Measurements from ENCODE around the gene PCDHAC1. TPM values are rescaled to one million over a fixed set of nuclear protein-coding genes. Genes with fewer than 3 reads are reported as not detected.
A peak's percentile ranks its signal among the peaks of the same experiment; 100 is the strongest.
"Not testable (repeated sequence)": the region's sequence is repeated elsewhere in the genome, so short reads cannot be mapped to it uniquely, and the experiment has no call there.

Gene PCDHAC1, protein sequence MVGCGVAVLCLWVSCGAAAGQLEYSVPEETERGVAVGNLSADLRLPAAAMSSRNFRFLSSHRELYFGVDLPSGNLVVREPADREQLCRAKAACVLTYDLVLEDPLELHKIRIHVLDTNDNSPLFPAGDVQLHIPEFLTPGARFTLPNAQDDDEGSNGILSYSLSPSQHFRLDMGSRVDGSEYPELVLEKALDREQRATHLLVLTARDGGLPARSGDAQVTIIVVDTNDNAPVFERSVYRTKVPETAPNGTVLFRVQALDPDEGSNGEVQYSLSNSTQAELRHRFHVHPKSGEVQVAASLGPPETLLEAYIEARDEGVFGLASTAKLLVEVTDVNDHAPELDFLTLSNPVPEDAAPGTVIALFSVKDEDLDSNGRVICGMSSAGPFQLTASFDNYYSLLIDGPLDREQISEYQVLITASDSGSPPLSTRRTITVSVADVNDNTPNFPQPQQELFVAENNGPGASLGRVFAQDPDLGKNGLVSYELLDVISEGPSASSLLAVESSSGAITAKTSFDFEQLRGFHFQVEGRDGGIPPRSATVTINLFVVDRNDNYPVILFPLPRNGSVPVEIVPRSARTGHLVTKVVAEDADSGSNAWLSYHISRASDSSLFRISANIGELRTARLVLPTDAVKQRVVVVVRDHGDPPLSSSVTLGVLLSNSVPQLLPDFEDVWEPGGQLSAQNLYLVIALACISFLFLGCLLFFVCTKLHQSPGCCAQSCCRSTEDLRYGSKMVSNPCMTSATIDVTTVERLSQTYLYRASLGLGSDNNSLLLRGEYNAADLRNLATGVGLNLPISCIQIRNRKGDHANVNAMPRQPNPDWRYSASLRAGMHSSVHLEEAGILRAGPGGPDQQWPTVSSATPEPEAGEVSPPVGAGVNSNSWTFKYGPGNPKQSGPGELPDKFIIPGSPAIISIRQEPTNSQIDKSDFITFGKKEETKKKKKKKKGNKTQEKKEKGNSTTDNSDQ
- polyA plus RNA-seq (2013) = 1.5 and 1.6 TPM in 2 replicates

DNA sequence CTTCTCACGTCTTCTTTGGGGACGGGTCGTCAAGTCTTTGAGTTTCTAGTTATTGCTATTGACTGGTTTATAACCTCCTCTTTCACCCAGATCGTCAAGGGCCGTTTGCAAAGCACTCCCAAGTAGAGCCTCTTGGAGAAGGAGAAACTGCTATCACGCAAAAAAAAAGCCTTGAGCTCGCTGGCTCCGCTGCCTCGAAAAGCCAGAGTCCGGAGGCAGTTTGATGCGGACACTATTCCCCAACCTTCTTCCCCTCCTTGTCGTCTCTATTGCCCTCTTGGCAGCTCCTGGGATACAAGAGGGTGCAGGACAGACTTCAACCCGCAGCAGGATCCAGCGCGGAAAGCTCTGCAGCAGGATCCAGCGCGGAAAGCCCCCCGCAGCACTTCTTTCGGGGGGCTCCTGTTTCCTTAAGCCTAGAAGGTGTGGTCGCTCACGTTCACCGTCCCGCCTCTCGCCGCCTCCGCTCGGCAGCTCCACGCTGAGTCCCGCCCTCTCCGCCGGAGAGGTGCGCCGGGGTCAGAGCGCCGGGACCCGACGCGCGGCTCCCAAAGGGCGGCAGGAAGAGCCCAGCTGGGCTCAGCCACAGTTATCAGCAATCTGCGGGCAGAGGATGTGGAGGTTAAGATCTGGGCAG is at the start of gene PCDHAC1:
Gene PCDHAC1, plus strand, starts transcription at position 494 of the 637 bp plus-strand sequence. CDS start 594 bp downstream, outside the sequence.
- Histone ChIP-seq H2BK12ac (ENCODE audit: low read length) (no peak within 1 kb of the TSS), H2BK5ac (ENCODE audit: low read depth, low read length, poor library complexity) (no peak within 1 kb of the TSS), H3K27me3 (ENCODE audit: insufficient read depth, low read length) (no peaks in the 10 kb centered on the region), H2AFZ (ENCODE audit: insufficient read depth, low read length, poor library complexity) (peak within 1 kb of the TSS; percentile 56), H2AK5ac (ENCODE audit: low read length) (no peak within 1 kb of the TSS), H4K91ac (ENCODE audit: low read depth, low read length) (no peak within 1 kb of the TSS), H4K12ac (ENCODE audit: low read depth, low read length) (no peak within 1 kb of the TSS), H3K18ac (ENCODE audit: low read length) (peak within 1 kb of the TSS; percentile 27), H3K4me1 (ENCODE audit: control insufficient read depth in 1 of 2, insufficient read depth in 2 of 2, low read length in 2 of 2) (peaks cover 9 to 13% of the 10 kb centered on the region in 2 experiments), H2BK120ac (ENCODE audit: insufficient read depth, low read length, poor library complexity) (peak within 1 kb of the TSS; percentile 16), H3K4me2 (ENCODE audit: low read length) (peak within 1 kb of the TSS; percentile 89), H3K14ac (ENCODE audit: low read length) (no peak within 1 kb of the TSS), H3K23ac (ENCODE audit: low read length) (no peak within 1 kb of the TSS), H3K79me1 (ENCODE audit: low read length) (peaks cover 2% of the 10 kb centered on the region), H3K36me3 (ENCODE audit: control insufficient read depth in 1 of 2, insufficient read depth in 2 of 2, low read length in 2 of 2) (no peaks in the 10 kb centered on the region), H3K79me2 (ENCODE audit: control insufficient read depth, insufficient read depth, low read length, poor library complexity) (no peaks in the 10 kb centered on the region), H3K9ac (ENCODE audit: low read length) (peak within 1 kb of the TSS; percentile 71), H3K9me3 (ENCODE audit: insufficient read depth, low read depth, low read length) (peaks cover 3% of the 10 kb centered on the region), H4K8ac (ENCODE audit: low read depth, low read length) (no peak within 1 kb of the TSS), H3K4me3 (ENCODE audit: low read depth, low read length) (peak within 1 kb of the TSS; percentile 76), H3K27ac (ENCODE audit: low read depth, low read length) (no peak within 1 kb of the TSS), H3K4ac (ENCODE audit: low read depth, low read length) (no peak within 1 kb of the TSS)
- no peak for DNase-seq
- WGBS (ENCODE audit: extremely low coverage, insufficient coverage, insufficient read length) = no CpG with 5 or more reads among the region's 41 CpGs

DNA sequence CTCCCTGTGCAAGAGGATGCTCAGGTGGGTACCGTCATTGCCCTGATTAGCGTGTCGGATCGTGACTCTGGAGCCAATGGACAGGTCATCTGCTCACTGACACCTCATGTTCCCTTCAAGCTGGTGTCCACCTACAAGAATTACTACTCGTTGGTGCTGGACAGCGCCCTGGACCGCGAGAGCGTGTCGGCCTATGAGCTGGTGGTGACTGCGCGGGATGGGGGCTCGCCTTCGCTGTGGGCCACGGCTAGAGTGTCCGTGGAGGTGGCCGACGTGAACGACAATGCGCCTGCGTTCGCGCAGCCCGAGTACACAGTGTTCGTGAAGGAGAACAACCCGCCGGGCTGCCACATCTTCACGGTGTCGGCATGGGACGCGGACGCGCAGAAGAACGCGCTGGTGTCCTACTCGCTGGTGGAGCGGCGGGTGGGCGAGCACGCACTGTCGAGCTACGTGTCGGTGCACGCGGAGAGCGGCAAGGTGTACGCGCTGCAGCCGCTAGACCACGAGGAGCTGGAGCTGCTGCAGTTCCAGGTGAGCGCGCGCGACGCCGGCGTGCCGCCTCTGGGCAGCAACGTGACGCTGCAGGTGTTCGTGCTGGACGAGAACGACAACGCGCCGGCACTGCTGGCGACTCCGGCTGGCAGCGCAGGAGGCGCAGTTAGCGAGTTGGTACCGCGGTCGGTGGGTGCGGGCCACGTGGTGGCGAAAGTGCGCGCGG is 49.4 kb upstream of the PCDHAC1 start:
- not testable (repeated sequence) for H3K18ac ChIP-seq (ENCODE audit: low read length); H3K27ac ChIP-seq (ENCODE audit: low read depth, low read length); H2AK5ac ChIP-seq (ENCODE audit: low read length); H2BK5ac ChIP-seq (ENCODE audit: low read depth, low read length, poor library complexity); H3K79me2 ChIP-seq (ENCODE audit: control insufficient read depth, insufficient read depth, low read length, poor library complexity); H3K9me3 ChIP-seq (ENCODE audit: insufficient read depth, low read depth, low read length); H2BK120ac ChIP-seq (ENCODE audit: insufficient read depth, low read length, poor library complexity); H2AFZ ChIP-seq (ENCODE audit: insufficient read depth, low read length, poor library complexity); H2BK12ac ChIP-seq (ENCODE audit: low read length); H3K9ac ChIP-seq (ENCODE audit: low read length); H3K36me3 ChIP-seq (ENCODE audit: control insufficient read depth in 1 of 2, insufficient read depth in 2 of 2, low read length in 2 of 2); H3K4me3 ChIP-seq (ENCODE audit: low read depth, low read length); H4K12ac ChIP-seq (ENCODE audit: low read depth, low read length); H4K91ac ChIP-seq (ENCODE audit: low read depth, low read length); H3K4me1 ChIP-seq (ENCODE audit: control insufficient read depth in 1 of 2, insufficient read depth in 2 of 2, low read length in 2 of 2); H3K4ac ChIP-seq (ENCODE audit: low read depth, low read length); H3K79me1 ChIP-seq (ENCODE audit: low read length); H3K14ac ChIP-seq (ENCODE audit: low read length); H3K27me3 ChIP-seq (ENCODE audit: insufficient read depth, low read length); H4K8ac ChIP-seq (ENCODE audit: low read depth, low read length); DNase-seq
- peak overlapping the region; percentile 11 for H3K4me2 ChIP-seq (ENCODE audit: low read length)
- H3K23ac ChIP-seq (ENCODE audit: low read length) = peak overlapping the region; percentile 18
- no CpG with 5 or more reads among the region's 80 CpGs for WGBS (ENCODE audit: extremely low coverage, insufficient coverage, insufficient read length)

DNA sequence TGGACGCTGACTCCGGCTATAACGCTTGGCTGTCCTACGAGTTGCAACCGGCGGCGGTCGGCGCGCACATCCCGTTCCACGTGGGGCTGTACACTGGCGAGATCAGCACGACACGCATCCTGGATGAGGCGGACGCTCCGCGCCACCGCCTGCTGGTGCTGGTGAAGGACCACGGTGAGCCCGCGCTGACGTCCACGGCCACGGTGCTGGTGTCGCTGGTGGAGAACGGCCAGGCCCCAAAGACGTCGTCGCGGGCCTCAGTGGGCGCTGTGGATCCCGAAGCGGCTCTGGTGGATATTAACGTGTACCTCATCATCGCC is 48.9 kb upstream of the PCDHAC1 start:
- H3K79me1 ChIP-seq (ENCODE audit: low read length) = no peaks in the 10 kb centered on the region
- no peak overlapping the region for H2BK5ac ChIP-seq (ENCODE audit: low read depth, low read length, poor library complexity)
- H3K27ac ChIP-seq (ENCODE audit: low read depth, low read length) = no peak overlapping the region
- no peak overlapping the region for H3K4ac ChIP-seq (ENCODE audit: low read depth, low read length)
- no peak overlapping the region for H3K9ac ChIP-seq (ENCODE audit: low read length)
- H3K14ac ChIP-seq (ENCODE audit: low read length) = no peak overlapping the region
- H3K4me2 ChIP-seq (ENCODE audit: low read length) = no peak overlapping the region
- H2BK120ac ChIP-seq (ENCODE audit: insufficient read depth, low read length, poor library complexity) = no peak overlapping the region
- H3K9me3 ChIP-seq (ENCODE audit: insufficient read depth, low read depth, low read length) = peaks cover 6% of the 10 kb centered on the region
- no peak overlapping the region for H4K91ac ChIP-seq (ENCODE audit: low read depth, low read length)
- no peak overlapping the region for H2AFZ ChIP-seq (ENCODE audit: insufficient read depth, low read length, poor library complexity)
- H3K23ac ChIP-seq (ENCODE audit: low read length) = no peak overlapping the region
- H2BK12ac ChIP-seq (ENCODE audit: low read length) = no peak overlapping the region
- no CpG with 5 or more reads among the region's 37 CpGs for WGBS (ENCODE audit: extremely low coverage, insufficient coverage, insufficient read length)
- no peak overlapping the region for H2AK5ac ChIP-seq (ENCODE audit: low read length)
- H3K18ac ChIP-seq (ENCODE audit: low read length) = no peak overlapping the region
- H3K27me3 ChIP-seq (ENCODE audit: insufficient read depth, low read length) = no peaks in the 10 kb centered on the region
- no peaks in the 10 kb centered on the region for H3K4me1 ChIP-seq (ENCODE audit: control insufficient read depth in 1 of 2, insufficient read depth in 2 of 2, low read length in 2 of 2)
- H4K8ac ChIP-seq (ENCODE audit: low read depth, low read length) = no peak overlapping the region
- H3K79me2 ChIP-seq (ENCODE audit: control insufficient read depth, insufficient read depth, low read length, poor library complexity) = peaks cover 2% of the 10 kb centered on the region
- DNase-seq = no peak
- H3K4me3 ChIP-seq (ENCODE audit: low read depth, low read length) = no peak overlapping the region
- H3K36me3 ChIP-seq (ENCODE audit: control insufficient read depth in 1 of 2, insufficient read depth in 2 of 2, low read length in 2 of 2) = peaks cover 8 to 10% of the 10 kb centered on the region in 2 experiments
- H4K12ac ChIP-seq (ENCODE audit: low read depth, low read length) = no peak overlapping the region

All from trophoblast cell (in vitro differentiated cells and primary cell).